ENCODE data around the gene HSD11B1. TPM values are rescaled to one million over a fixed set of nuclear protein-coding genes. Genes with fewer than 3 reads are reported as not detected.
A peak's percentile ranks its signal among the peaks of the same experiment; 100 is the strongest.

HSD11B1 gene
- total RNA-seq, 2 donors from 2014 or later: 0.48 to 0.59 TPM

DNA sequence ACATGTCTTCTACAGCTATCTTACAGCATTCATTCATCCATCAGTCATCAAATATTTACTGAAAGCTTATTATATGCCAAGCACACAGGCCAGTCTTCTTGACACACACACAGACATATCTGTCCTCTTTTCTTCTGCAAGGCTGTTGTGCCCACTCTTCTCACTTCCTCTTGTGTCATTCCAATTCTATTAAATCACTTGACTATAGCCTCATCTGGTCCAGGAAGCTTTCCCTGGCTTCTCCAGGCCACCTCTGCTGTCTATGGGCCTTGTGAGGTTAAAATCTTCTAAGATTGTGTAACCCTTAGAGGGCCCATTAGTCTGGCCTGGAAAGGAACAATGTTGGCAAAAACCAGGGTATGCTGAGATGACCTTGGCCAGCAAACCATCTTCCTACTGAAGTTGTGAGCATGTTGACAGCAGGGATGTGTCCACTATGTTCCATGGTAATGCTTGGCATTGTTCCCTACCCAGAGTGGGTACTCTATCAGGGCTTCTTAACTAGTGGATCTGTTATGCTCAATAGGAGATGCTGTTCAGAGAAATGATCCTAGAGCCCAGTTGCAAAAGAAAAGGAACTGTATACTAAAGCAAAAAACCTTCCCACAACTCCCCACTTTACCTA lies 56.5 kb downstream of the HSD11B1 start:
- no peaks in the 10 kb centered on the region for H3K9me3 ChIP-seq
- intact Hi-C loops (cut with DNase I): no loop called here
- TF ChIP-seq, protein P1, sequence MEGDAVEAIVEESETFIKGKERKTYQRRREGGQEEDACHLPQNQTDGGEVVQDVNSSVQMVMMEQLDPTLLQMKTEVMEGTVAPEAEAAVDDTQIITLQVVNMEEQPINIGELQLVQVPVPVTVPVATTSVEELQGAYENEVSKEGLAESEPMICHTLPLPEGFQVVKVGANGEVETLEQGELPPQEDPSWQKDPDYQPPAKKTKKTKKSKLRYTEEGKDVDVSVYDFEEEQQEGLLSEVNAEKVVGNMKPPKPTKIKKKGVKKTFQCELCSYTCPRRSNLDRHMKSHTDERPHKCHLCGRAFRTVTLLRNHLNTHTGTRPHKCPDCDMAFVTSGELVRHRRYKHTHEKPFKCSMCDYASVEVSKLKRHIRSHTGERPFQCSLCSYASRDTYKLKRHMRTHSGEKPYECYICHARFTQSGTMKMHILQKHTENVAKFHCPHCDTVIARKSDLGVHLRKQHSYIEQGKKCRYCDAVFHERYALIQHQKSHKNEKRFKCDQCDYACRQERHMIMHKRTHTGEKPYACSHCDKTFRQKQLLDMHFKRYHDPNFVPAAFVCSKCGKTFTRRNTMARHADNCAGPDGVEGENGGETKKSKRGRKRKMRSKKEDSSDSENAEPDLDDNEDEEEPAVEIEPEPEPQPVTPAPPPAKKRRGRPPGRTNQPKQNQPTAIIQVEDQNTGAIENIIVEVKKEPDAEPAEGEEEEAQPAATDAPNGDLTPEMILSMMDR (IDR thresholded peaks at IDR 0.05): no peak
- no peaks in the 10 kb centered on the region for H3K4me1 ChIP-seq
- H3K9ac ChIP-seq (ENCODE audit: low read depth in 2 of 2, low read length in 2 of 2): no peak overlapping the region
- H3K4me3 ChIP-seq: no peak overlapping the region
- DNase-seq: no peak
- H3K27me3 ChIP-seq: no peaks in the 10 kb centered on the region
- H3K27ac ChIP-seq: no peak overlapping the region
- H3K36me3 ChIP-seq: no peaks in the 10 kb centered on the region

DNA sequence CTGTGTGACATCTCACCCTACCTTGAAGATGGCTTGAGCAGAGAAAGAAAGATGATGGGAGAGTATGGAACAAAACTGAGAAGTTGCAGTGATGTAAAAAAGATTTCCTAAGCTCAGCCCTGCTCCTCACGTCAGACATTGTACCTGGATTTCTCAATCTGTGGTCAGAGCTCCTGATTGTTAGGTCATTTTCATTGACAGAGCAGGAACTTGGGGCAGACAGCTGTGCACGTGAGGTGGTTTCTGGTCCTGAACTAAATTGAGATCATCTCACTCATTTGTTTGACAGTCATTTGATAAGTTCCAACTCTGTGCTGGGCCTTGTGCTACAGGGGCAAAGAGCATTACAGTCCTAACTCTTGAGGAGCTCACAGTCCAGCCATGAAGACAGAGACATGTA lies 61.4 kb downstream of the HSD11B1 start:
- intact Hi-C loops (cut with DNase I): no loop called here
- H3K27me3 ChIP-seq: no peaks in the 10 kb centered on the region
- no peaks in the 10 kb centered on the region for H3K36me3 ChIP-seq
- no peaks in the 10 kb centered on the region for H3K9me3 ChIP-seq
- no peak overlapping the region for H3K27ac ChIP-seq
- H3K4me1 ChIP-seq: no peaks in the 10 kb centered on the region
- no peak for DNase-seq
- TF ChIP-seq, protein P1 (IDR thresholded peaks at IDR 0.05): no peak
- no peak overlapping the region for H3K4me3 ChIP-seq
- H3K9ac ChIP-seq (ENCODE audit: low read depth in 2 of 2, low read length in 2 of 2): no peak overlapping the region

DNA sequence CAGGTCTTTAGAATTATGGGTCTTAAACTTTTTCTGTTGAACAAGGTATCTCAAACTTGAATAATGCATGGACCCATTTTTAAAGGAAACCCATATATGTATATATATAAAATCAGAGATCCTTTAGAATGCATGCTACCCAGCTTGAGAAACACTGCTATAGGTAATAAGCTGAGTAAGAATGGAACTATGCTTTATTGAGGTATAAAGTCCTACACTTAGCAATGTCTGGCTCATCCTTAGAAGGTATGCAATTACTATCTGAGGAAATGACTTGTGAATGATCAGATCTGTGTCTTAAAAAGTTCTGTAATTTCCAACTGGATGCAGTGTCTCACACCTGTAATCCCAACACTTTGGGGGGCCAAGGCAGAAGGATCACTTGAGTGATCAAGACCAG lies 62.5 kb downstream of the HSD11B1 start:
- no peaks in the 10 kb centered on the region for H3K27me3 ChIP-seq
- no peak overlapping the region for H3K27ac ChIP-seq
- intact Hi-C loops (cut with DNase I): no loop called here
- no peaks in the 10 kb centered on the region for H3K4me1 ChIP-seq
- no peak overlapping the region for H3K9ac ChIP-seq (ENCODE audit: low read depth in 2 of 2, low read length in 2 of 2)
- H3K4me3 ChIP-seq: no peak overlapping the region
- H3K9me3 ChIP-seq: no peaks in the 10 kb centered on the region
- no peak for DNase-seq
- TF ChIP-seq, protein P1 (IDR thresholded peaks at IDR 0.05): no peak
- no peaks in the 10 kb centered on the region for H3K36me3 ChIP-seq

DNA sequence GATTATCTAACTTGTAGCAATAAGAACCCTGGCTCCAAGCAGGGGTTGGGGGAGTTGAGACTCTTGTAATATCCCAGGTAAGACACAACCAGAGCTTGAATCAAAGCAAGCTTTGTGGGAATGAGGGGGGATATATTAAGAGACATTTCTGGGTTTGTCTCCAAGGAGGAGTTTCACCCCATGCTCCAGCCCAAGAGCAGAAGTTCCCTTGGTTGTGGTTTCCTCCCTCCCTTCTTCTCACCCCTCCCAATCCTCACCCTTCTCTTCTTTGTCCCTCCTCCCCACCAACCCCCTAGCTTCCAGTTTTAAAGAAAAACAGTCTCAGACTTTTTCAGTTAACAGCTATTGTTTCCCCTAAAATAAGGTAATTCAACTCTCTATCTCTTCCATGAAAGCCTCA lies 63.1 kb downstream of the HSD11B1 start:
- Histone ChIP-seq H3K27ac (peak overlapping the region; percentile 57), H3K36me3 (no peaks in the 10 kb centered on the region), H3K4me1 (no peaks in the 10 kb centered on the region), H3K4me3 (no peak overlapping the region), H3K9ac (ENCODE audit: low read depth in 2 of 2, low read length in 2 of 2) (no peak overlapping the region), H3K9me3 (no peaks in the 10 kb centered on the region), H3K27me3 (no peaks in the 10 kb centered on the region)
- TF ChIP-seq, protein P1 (IDR thresholded peaks at IDR 0.05): no peak
- intact Hi-C loops (cut with DNase I): no loop called here
- no peak for DNase-seq

DNA sequence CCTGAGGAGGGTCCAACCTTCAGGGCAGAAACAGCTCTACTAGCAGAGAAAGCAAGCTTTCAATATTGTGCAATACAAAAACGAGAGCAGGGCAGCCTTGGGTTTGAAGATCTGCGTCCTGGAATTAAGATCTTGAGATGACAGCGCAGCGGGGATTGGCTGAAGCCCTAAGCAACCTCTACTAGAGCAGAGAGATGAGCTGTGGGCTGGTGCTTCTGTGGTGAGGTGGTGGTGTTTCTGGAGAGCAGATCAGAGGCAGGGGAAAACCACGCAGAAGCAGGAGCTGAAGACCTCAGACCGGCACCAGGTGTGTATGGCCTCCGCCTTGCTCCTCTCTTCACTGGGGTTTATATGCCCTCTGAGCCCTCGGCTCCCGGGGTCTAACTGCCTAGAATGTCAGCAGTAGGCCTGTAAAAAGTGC lies 63.7 kb downstream of the HSD11B1 start:
- H3K4me3 ChIP-seq: peak overlapping the region; percentile 22
- intact Hi-C loops (cut with DNase I): no loop called here
- TF ChIP-seq, protein P1 (IDR thresholded peaks at IDR 0.05): no peak
- H3K27me3 ChIP-seq: no peaks in the 10 kb centered on the region
- H3K36me3 ChIP-seq: no peaks in the 10 kb centered on the region
- H3K4me1 ChIP-seq: no peaks in the 10 kb centered on the region
- DNase-seq: peak; percentile 37
- H3K9ac ChIP-seq (ENCODE audit: low read depth in 2 of 2, low read length in 2 of 2): peak overlapping the region in 1 of 2 donors; percentile 43
- H3K27ac ChIP-seq: peak overlapping the region; percentile 57
- no peaks in the 10 kb centered on the region for H3K9me3 ChIP-seq
